OCI-LY7 (cell line): ENCODE data around the gene TBXA2R.

Experiments used
- CTCF ChIP-seq: fragments of 200-600 bp; sonication (generic); conservative IDR thresholded peaks from 2 replicates; pipeline ENCODE4 v1.5.1; 2014; ENCODE audit warnings: mild to moderate bottlenecking, antibody characterized with exemption, low read length, moderate library complexity, mixed read lengths
- EZH2phosphoT487 ChIP-seq: fragments of 200-600 bp; sonication (generic); IDR thresholded peaks from 2 replicates; pipeline ENCODE4 v1.6.1; 2018; ENCODE audit warnings: low read depth, borderline replicate concordance, mild to moderate bottlenecking, mixed run types, antibody characterized with exemption, low read length, moderate library complexity, mixed read lengths

DNA sequence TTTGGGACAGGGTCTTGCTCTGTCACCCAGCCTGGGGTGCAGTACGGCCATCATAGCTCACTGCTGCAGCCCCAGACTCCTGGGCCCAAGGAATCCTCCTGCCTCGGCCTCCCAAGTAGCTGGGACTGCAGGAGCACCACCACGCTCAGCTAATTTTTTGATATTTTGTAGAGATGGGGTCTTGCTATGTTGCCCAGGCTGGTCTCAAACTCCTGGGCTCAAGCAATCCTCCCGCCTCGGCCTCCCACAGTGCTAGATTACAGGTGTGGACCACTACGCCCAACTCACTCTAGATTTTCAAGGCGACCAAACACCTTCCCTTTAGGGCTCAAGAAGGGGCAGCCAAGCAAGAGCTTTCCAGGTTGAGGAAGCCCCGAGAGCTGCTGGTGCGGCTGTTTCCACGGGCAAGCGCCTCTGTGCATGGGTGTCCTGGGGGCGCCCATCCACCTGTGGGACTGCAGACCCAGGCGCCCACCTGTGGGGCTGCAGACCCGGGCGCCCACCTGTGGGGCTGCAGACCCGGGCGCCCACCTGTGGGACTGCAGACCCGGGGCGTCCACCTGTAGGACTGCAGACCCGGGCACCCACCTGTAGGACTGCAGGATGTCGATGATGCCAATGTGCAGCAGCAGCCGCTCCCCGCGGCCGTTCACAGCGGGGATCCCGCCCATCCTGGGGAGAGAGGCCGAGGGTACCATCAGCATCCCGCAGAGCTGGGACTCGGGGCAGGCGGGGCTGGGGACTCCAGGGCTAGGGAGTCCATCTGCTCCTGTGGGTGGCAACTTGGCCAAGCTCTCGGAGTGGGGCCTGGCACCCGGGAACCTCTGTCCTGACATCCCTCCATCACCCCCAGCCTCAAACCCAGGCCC is 41.6 kb upstream of the TBXA2R start:
- TF ChIP-seq CTCF = no peak
- no peak for TF ChIP-seq EZH2phosphoT487
